Mucosa of descending colon (tissue), 3 donors: Measurements from ENCODE around the gene SHKBP1. TPM values are rescaled to one million over a fixed set of nuclear protein-coding genes. Genes with fewer than 3 reads are reported as not detected.
A peak's percentile ranks its signal among the peaks of the same experiment; 100 is the strongest.
"Not testable (repeated sequence)": the region's sequence is repeated elsewhere in the genome, so short reads cannot be mapped to it uniquely, and the experiment has no call there.

ENCODE experiments used
- ATAC-seq: fragments of 200-7000 bp; cut with Tn5 transposase; one replicate; pipeline ENCODE4 v1.9.1; 2020; ENCODE audit warnings: mild to moderate bottlenecking, moderate library complexity
- DNase-seq, 3 donors: peaks; one replicate each; pipeline ENCODE4 v3.0.0-alpha.2; 2020
- H3K36me3 ChIP-seq: fragments of 200-600 bp; one replicate; pipeline ENCODE4 v1.8.0; 2021; ENCODE audit warnings: low read depth, mild to moderate bottlenecking
- H3K4me1 ChIP-seq: fragments of 200-600 bp; one replicate; pipeline ENCODE4 v1.8.0; 2021; ENCODE audit warnings: low read depth, mild to moderate bottlenecking
- H3K4me3 ChIP-seq: fragments of 200-600 bp; one replicate; pipeline ENCODE4 v1.8.0; 2021; ENCODE audit warnings: mild to moderate bottlenecking
- H3K9me3 ChIP-seq: fragments of 200-600 bp; one replicate; pipeline ENCODE4 v1.8.0; 2021; ENCODE audit warnings: mild to moderate bottlenecking
- CTCF ChIP-seq: fragments of 200-600 bp; IDR thresholded peaks from one replicate; pipeline ENCODE4 v1.8.0; 2022; ENCODE audit warnings: antibody characterized with exemption, mild to moderate bottlenecking
- intact Hi-C, 2 donors: fragments of 100-400 bp; cut with DNase I in 1 of 2; cut with micrococcal nuclease in 1 of 2; formaldehyde crosslinking; loops; one replicate each; pipeline versions ENCODE4 v1.11.0 to v1.11.1; 2022; cut with DNase I, micrococcal nuclease
- total RNA-seq, 3 donors: library from RNA; stranded (reverse); fragmentation: NEBNext Ultra II Directional in 2 of 3; extraction: Animal tissue kit (Norgen Biotek cat#: 25700) in 2 of 3; gene quantifications; one replicate each; pipeline versions ENCODE4 v1.2.1 to v1.2.4, GENCODE V29; 2021 to 2023
- donor health status: DM: no; HTN: no; CAD: no; lungs with moderate emphysema.
- donor health status: DM: no; HTN: no; CAD: no.
- donor health status: DM: no; HTN: yes; CAD: no.

The SHKBP1 gene
- total RNA-seq, 3 donors from 2014 or later, result 58.1 to 70.6 (median 62.2) TPM

- Histone ChIP-seq H3K9me3 (no peaks in the 10 kb centered on the region), H3K4me3 (no peak overlapping the region), H3K36me3 (no peaks in the 10 kb centered on the region), H3K4me1 (no peaks in the 10 kb centered on the region)
- ATAC-seq (no peak), DNase-seq (no peak)
- TF ChIP-seq CTCF, result no peak
- intact Hi-C loops, result no loop called here
Observed at GRCh38 chr19:40588926-40589569, 12.4 kb downstream of the SHKBP1 start.

- no peak overlapping the region for H3K4me3 ChIP-seq
- no peaks in the 10 kb centered on the region for H3K4me1 ChIP-seq
- ATAC-seq (no peak), DNase-seq (no peak)
- H3K36me3 ChIP-seq, result no peaks in the 10 kb centered on the region
- no peak for TF ChIP-seq CTCF
- H3K9me3 ChIP-seq, result no peaks in the 10 kb centered on the region
- intact Hi-C loops, result loop anchor here in 1 of 2 donors (10.0 kb wide), 1 partner anchor 45 kb away; no protein-coding TSS in a partner anchor
Observed at GRCh38 chr19:40589591-40590429, 13.1 kb downstream of the SHKBP1 start.

- no peak for ATAC-seq
- no peak for DNase-seq
- intact Hi-C loops, result loop anchor here in 1 of 2 donors (10.0 kb wide), 1 partner anchor 46 kb away; no protein-coding TSS in a partner anchor
Observed at GRCh38 chr19:40590464-40591265, 14.0 kb downstream of the SHKBP1 start.

GRCh38 chr19:40591724-40592123, 15.1 kb downstream of the SHKBP1 start:
- not testable (repeated sequence) for H3K36me3 ChIP-seq, H3K4me1 ChIP-seq, DNase-seq, H3K9me3 ChIP-seq, ATAC-seq, H3K4me3 ChIP-seq
- intact Hi-C loops, result loop anchor here in 1 of 2 donors (10.0 kb wide), 1 partner anchor 47 kb away; no protein-coding TSS in a partner anchor

More at GRCh38 chr19:40590464-40591265, 14.0 kb downstream of the SHKBP1 start:
- TF ChIP-seq CTCF, result no peak
- Histone ChIP-seq H3K4me3 (no peak overlapping the region), H3K4me1 (no peaks in the 10 kb centered on the region), H3K9me3 (no peaks in the 10 kb centered on the region), H3K36me3 (no peaks in the 10 kb centered on the region)

- intact Hi-C loops, result loop anchor here in 1 of 2 donors (10.0 kb wide), 1 partner anchor 47 kb away; no protein-coding TSS in a partner anchor
- no peak for DNase-seq
Observed at GRCh38 chr19:40592170-40592569, 15.5 kb downstream of the SHKBP1 start.

More at GRCh38 chr19:40592170-40592569, 15.5 kb downstream of the SHKBP1 start:
- peaks cover 2% of the 10 kb centered on the region for H3K4me1 ChIP-seq
- H3K9me3 ChIP-seq, result no peaks in the 10 kb centered on the region
- TF ChIP-seq CTCF, result no peak
- no peak overlapping the region for H3K4me3 ChIP-seq
- H3K36me3 ChIP-seq, result no peaks in the 10 kb centered on the region
- peak; percentile 71 for ATAC-seq
